ENCODE measurements around the gene LIPF.
"Not testable (repeated sequence)": the region's sequence is repeated elsewhere in the genome, so short reads cannot be mapped to it uniquely, and the experiment has no call there.

LIPF gene

GRCh38 chr10:88664142-88664541, at the start of gene LIPF:
LIPF (plus strand) TSS chr10:88664442; CDS start chr10:88667298, 2,856 bp downstream.
- no peak for DNase-seq (ENCODE audit: low spot score)

GRCh38 chr10:88616250-88616977, 47.8 kb upstream of the LIPF start:
- no peak for DNase-seq (ENCODE audit: low spot score)

- DNase-seq (ENCODE audit: low spot score) = no peak
Observed at GRCh38 chr10:88617772-88618300, 46.4 kb upstream of the LIPF start.

GRCh38 chr10:88618496-88618895, 45.7 kb upstream of the LIPF start:
- no peak for DNase-seq (ENCODE audit: low spot score)

- no peak for DNase-seq (ENCODE audit: low spot score)
Observed at GRCh38 chr10:88620441-88620840, 43.8 kb upstream of the LIPF start.

GRCh38 chr10:88623835-88624234, 40.4 kb upstream of the LIPF start:
- DNase-seq (ENCODE audit: low spot score) = no peak

GRCh38 chr10:88624840-88625239, 39.4 kb upstream of the LIPF start:
- no peak for DNase-seq (ENCODE audit: low spot score)

- DNase-seq (ENCODE audit: low spot score) = no peak
Observed at GRCh38 chr10:88640186-88640585, 24.1 kb upstream of the LIPF start.

- no peak for DNase-seq (ENCODE audit: low spot score)
Observed at GRCh38 chr10:88642209-88642608, 22.0 kb upstream of the LIPF start.

GRCh38 chr10:88642963-88643362, 21.3 kb upstream of the LIPF start:
- no peak for DNase-seq (ENCODE audit: low spot score)

- DNase-seq (ENCODE audit: low spot score) = no peak
Observed at GRCh38 chr10:88647061-88647615, 17.1 kb upstream of the LIPF start.

GRCh38 chr10:88651101-88651551, 13.1 kb upstream of the LIPF start:
- DNase-seq (ENCODE audit: low spot score) = no peak

- DNase-seq (ENCODE audit: low spot score) = no peak
Observed at GRCh38 chr10:88652616-88653015, 11.6 kb upstream of the LIPF start.

GRCh38 chr10:88657901-88658300, 6.3 kb upstream of the LIPF start:
- no peak for DNase-seq (ENCODE audit: low spot score)

- DNase-seq (ENCODE audit: low spot score) = no peak
Observed at GRCh38 chr10:88659725-88660597, 4.3 kb upstream of the LIPF start.

- no peak for DNase-seq (ENCODE audit: low spot score)
Observed at GRCh38 chr10:88660598-88660884, 3.7 kb upstream of the LIPF start.

GRCh38 chr10:88661018-88661417, 3.2 kb upstream of the LIPF start:
- no peak for DNase-seq (ENCODE audit: low spot score)

- no peak for DNase-seq (ENCODE audit: low spot score)
Observed at GRCh38 chr10:88661577-88661976, 2.7 kb upstream of the LIPF start.

- DNase-seq (ENCODE audit: low spot score) = not testable (repeated sequence)
Observed at GRCh38 chr10:88663153-88663552, 1.1 kb upstream of the LIPF start.

GRCh38 chr10:88668465-88668864, 4.2 kb downstream of the LIPF start:
- DNase-seq (ENCODE audit: low spot score) = no peak

- no peak for DNase-seq (ENCODE audit: low spot score)
Observed at GRCh38 chr10:88670497-88670896, 6.3 kb downstream of the LIPF start.

GRCh38 chr10:88672041-88672440, 7.8 kb downstream of the LIPF start:
- no peak for DNase-seq (ENCODE audit: low spot score)

Measured in iPS-NIHi11 (cell line).